ENCODE data around the gene CAB39. TPM values are rescaled to one million over a fixed set of nuclear protein-coding genes. Genes with fewer than 3 reads are reported as not detected.

CAB39 gene
- total RNA-seq, 1 experiment from 2014 or later: 91.7 TPM

GRCh38 chr2:230815088-230815487, 102.4 kb downstream of the CAB39 start:
- H3K9me3 Mint-ChIP-seq (ENCODE audit: unreplicated experiment): no peaks in the 10 kb centered on the region
- no peaks in the 10 kb centered on the region for H3K27me3 Mint-ChIP-seq (ENCODE audit: insufficient read depth, unreplicated experiment)
- BruUV-seq (replicated peaks): no TSS peak
- H3K4me1 Mint-ChIP-seq (ENCODE audit: insufficient read depth, unreplicated experiment): no peaks in the 10 kb centered on the region
- DNase-seq (ENCODE audit: unreplicated experiment): no peak
- no peak overlapping the region for H3K4me3 Mint-ChIP-seq (ENCODE audit: unreplicated experiment)
- H3K36me3 Mint-ChIP-seq (ENCODE audit: insufficient read depth, unreplicated experiment): peaks cover 75% of the 10 kb centered on the region
- ChIA-PET CTCF (interaction anchor here (0.7 to 3.2 kb wide), 4 partner anchors 9 to 243 kb away, joined by 3 to 14 read pairs (median 4); no protein-coding TSS in a partner anchor), POLR2A (no interaction called here)
- TF ChIP-seq CTCF (IDR thresholded peaks at IDR 0.05; ENCODE audit: unreplicated experiment): no peak
- intact Hi-C loops (cut with micrococcal nuclease): no loop called here
- no peak overlapping the region for H3K27ac Mint-ChIP-seq (ENCODE audit: low read depth, unreplicated experiment)

GRCh38 chr2:230816735-230817134, 104.1 kb downstream of the CAB39 start:
- H3K4me3 Mint-ChIP-seq (ENCODE audit: unreplicated experiment): no peak overlapping the region
- ChIA-PET POLR2A (no interaction called here), CTCF (interaction anchor here (0.7 to 3.2 kb wide), 4 partner anchors 8 to 428 kb away, joined by 3 to 14 read pairs (median 3); no protein-coding TSS in a partner anchor)
- no peaks in the 10 kb centered on the region for H3K9me3 Mint-ChIP-seq (ENCODE audit: unreplicated experiment)
- H3K4me1 Mint-ChIP-seq (ENCODE audit: insufficient read depth, unreplicated experiment): no peaks in the 10 kb centered on the region
- no peak for TF ChIP-seq CTCF (IDR thresholded peaks at IDR 0.05; ENCODE audit: unreplicated experiment)
- no peaks in the 10 kb centered on the region for H3K27me3 Mint-ChIP-seq (ENCODE audit: insufficient read depth, unreplicated experiment)
- intact Hi-C loops (cut with micrococcal nuclease): no loop called here
- BruUV-seq (replicated peaks): no TSS peak
- DNase-seq (ENCODE audit: unreplicated experiment): no peak
- H3K27ac Mint-ChIP-seq (ENCODE audit: low read depth, unreplicated experiment): no peak overlapping the region
- H3K36me3 Mint-ChIP-seq (ENCODE audit: insufficient read depth, unreplicated experiment): peaks cover 66% of the 10 kb centered on the region

GRCh38 chr2:230819433-230819832, 106.8 kb downstream of the CAB39 start:
- Mint-ChIP-seq H3K36me3 (ENCODE audit: insufficient read depth, unreplicated experiment) (peaks cover 54% of the 10 kb centered on the region), H3K27me3 (ENCODE audit: insufficient read depth, unreplicated experiment) (no peaks in the 10 kb centered on the region), H3K27ac (ENCODE audit: low read depth, unreplicated experiment) (no peak overlapping the region), H3K4me3 (ENCODE audit: unreplicated experiment) (no peak overlapping the region), H3K4me1 (ENCODE audit: insufficient read depth, unreplicated experiment) (peaks cover 1% of the 10 kb centered on the region), H3K9me3 (ENCODE audit: unreplicated experiment) (no peaks in the 10 kb centered on the region)
- no TSS peak for BruUV-seq (replicated peaks)
- no peak for TF ChIP-seq CTCF (IDR thresholded peaks at IDR 0.05; ENCODE audit: unreplicated experiment)
- ChIA-PET CTCF (interaction anchor here (0.6 to 2.2 kb wide), 4 partner anchors 18 to 258 kb away, joined by 3 to 15 read pairs (median 3); no protein-coding TSS in a partner anchor), POLR2A (no interaction called here)
- DNase-seq (ENCODE audit: unreplicated experiment): no peak
- intact Hi-C loops (cut with micrococcal nuclease): no loop called here

- no peak for TF ChIP-seq CTCF (IDR thresholded peaks at IDR 0.05; ENCODE audit: unreplicated experiment)
- H3K9me3 Mint-ChIP-seq (ENCODE audit: unreplicated experiment): peaks cover 2% of the 10 kb centered on the region
- ChIA-PET CTCF (interaction anchor here (1.1 to 5.0 kb wide), 4 partner anchors 11 to 232 kb away, joined by 3 to 76 read pairs (median 12); no protein-coding TSS in a partner anchor), POLR2A (no interaction called here)
- peaks cover 5% of the 10 kb centered on the region for H3K4me1 Mint-ChIP-seq (ENCODE audit: insufficient read depth, unreplicated experiment)
- no peak overlapping the region for H3K4me3 Mint-ChIP-seq (ENCODE audit: unreplicated experiment)
- no peaks in the 10 kb centered on the region for H3K27me3 Mint-ChIP-seq (ENCODE audit: insufficient read depth, unreplicated experiment)
- no peak overlapping the region for H3K27ac Mint-ChIP-seq (ENCODE audit: low read depth, unreplicated experiment)
- H3K36me3 Mint-ChIP-seq (ENCODE audit: insufficient read depth, unreplicated experiment): peaks cover 42% of the 10 kb centered on the region
- no TSS peak for BruUV-seq (replicated peaks)
- no peak for DNase-seq (ENCODE audit: unreplicated experiment)
- intact Hi-C loops (cut with micrococcal nuclease): no loop called here
Observed at GRCh38 chr2:230821261-230821990, 108.8 kb downstream of the CAB39 start.
